SK-N-SH (cell line): Measurements from ENCODE around the gene ELP4.

Experiments
- CTCF ChIP-seq: fragments of 200-600 bp; sonication (generic); IDR thresholded peaks from 2 replicates; pipeline ENCODE4 v1.6.1; 2017; ENCODE audit warnings: antibody characterized with exemption, mild to moderate bottlenecking, moderate library complexity
- POLR2AphosphoS5 ChIP-seq: IDR thresholded peaks from 2 replicates; pipeline ENCODE4 v1.6.1; 2012; ENCODE audit warnings: low read depth, low read length
- TAF1 ChIP-seq: IDR thresholded peaks from 2 replicates; pipeline ENCODE4 v1.6.1; 2012; ENCODE audit warnings: low read depth, mild to moderate bottlenecking, low read length, moderate library complexity, borderline replicate concordance
- TF ChIP-seq, protein P1 (sequence below): fragments of 150-350 bp; IDR thresholded peaks from 2 replicates; pipeline ENCODE4 v1.6.1; 2017; ENCODE audit warnings: antibody characterized with exemption, low read length, low read depth, borderline replicate concordance

GRCh38 chr11:31500560-31500959 is 9.0 kb upstream of the ELP4 start:
- TF ChIP-seq CTCF (no peak), POLR2AphosphoS5 (no peak), TAF1 (no peak)
- TF ChIP-seq, protein P1, sequence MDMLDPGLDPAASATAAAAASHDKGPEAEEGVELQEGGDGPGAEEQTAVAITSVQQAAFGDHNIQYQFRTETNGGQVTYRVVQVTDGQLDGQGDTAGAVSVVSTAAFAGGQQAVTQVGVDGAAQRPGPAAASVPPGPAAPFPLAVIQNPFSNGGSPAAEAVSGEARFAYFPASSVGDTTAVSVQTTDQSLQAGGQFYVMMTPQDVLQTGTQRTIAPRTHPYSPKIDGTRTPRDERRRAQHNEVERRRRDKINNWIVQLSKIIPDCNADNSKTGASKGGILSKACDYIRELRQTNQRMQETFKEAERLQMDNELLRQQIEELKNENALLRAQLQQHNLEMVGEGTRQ = no peak
